D341Med (cell line): Measurements from ENCODE around the gene KRT10.

Experiments used
- DNase-seq: peaks from one replicate; pipeline ENCODE4 v3.0.0; 2012; ENCODE audit warnings: low spot score

The KRT10 gene

GRCh38 chr17:40803617-40804082 lies 18.8 kb downstream of the KRT10 start:
- peak; percentile 94 for DNase-seq

GRCh38 chr17:40801157-40801556 lies 21.3 kb downstream of the KRT10 start:
- DNase-seq = no peak

- DNase-seq = no peak
Measured at GRCh38 chr17:40800381-40800780, 22.0 kb downstream of the KRT10 start.

- DNase-seq = no peak
Measured at GRCh38 chr17:40799859-40800258, 22.6 kb downstream of the KRT10 start, which contains the start of gene KRT28. Gene KRT28 (minus strand): TSS chr17:40799959. CDS start chr17:40799893, 66 bp downstream.

GRCh38 chr17:40796846-40797245 lies 25.6 kb downstream of the KRT10 start:
- no peak for DNase-seq

GRCh38 chr17:40795019-40795667 lies 27.3 kb downstream of the KRT10 start:
- no peak for DNase-seq

- no peak for DNase-seq
Measured at GRCh38 chr17:40794466-40794865, 27.9 kb downstream of the KRT10 start.

GRCh38 chr17:40793832-40794231 lies 28.6 kb downstream of the KRT10 start:
- DNase-seq = no peak

- DNase-seq = no peak
Measured at GRCh38 chr17:40791787-40792436, 30.5 kb downstream of the KRT10 start.

- DNase-seq = no peak
Measured at GRCh38 chr17:40791111-40791510, 31.3 kb downstream of the KRT10 start.

- DNase-seq = no peak
Measured at GRCh38 chr17:40782450-40782849, 40.0 kb downstream of the KRT10 start, which contains the start of gene KRT27. Gene KRT27 (minus strand): TSS chr17:40782550. CDS start chr17:40782493, 57 bp downstream.

GRCh38 chr17:40779181-40779909 lies 43.1 kb downstream of the KRT10 start:
- no peak for DNase-seq

GRCh38 chr17:40778461-40778860 lies 44.0 kb downstream of the KRT10 start:
- DNase-seq = no peak

GRCh38 chr17:40777971-40778370 lies 44.4 kb downstream of the KRT10 start:
- DNase-seq = no peak

GRCh38 chr17:40777459-40777858 lies 45.0 kb downstream of the KRT10 start:
- DNase-seq = no peak

GRCh38 chr17:40775945-40776344 lies 46.5 kb downstream of the KRT10 start:
- no peak for DNase-seq

GRCh38 chr17:40772101-40772500 lies 50.3 kb downstream of the KRT10 start, which contains the start of gene KRT26:
Gene KRT26 (minus strand): TSS chr17:40772201. CDS start chr17:40772113, 88 bp downstream.
- DNase-seq = no peak
